Fibroblast of lung (primary cell): ENCODE results near the gene BCL7C. TPM values are rescaled to one million over a fixed set of nuclear protein-coding genes. Genes with fewer than 3 reads are reported as not detected.
A peak's percentile ranks its signal among the peaks of the same experiment; 100 is the strongest.

Experiments used
- DNase-seq, 2 donors: peaks; one replicate each; pipeline versions ENCODE4 v3.0.0 to v3.0.0-alpha.2; 2010; ENCODE audit warnings: low read depth in 2 of 2
- H2AFZ ChIP-seq: 2 replicates; pipeline ENCODE4 v1.5.1; 2012; ENCODE audit warnings: low read length, control low read depth, inconsistent platforms
- H3K27ac ChIP-seq: 2 replicates; pipeline ENCODE4 v1.5.1; 2011; ENCODE audit warnings: low read length, control low read depth; ENCODE audit not compliant: insufficient read depth
- H3K27me3 ChIP-seq: 2 replicates; pipeline ENCODE4 v1.5.1; 2011; ENCODE audit warnings: mild to moderate bottlenecking, low read length; ENCODE audit not compliant: control insufficient read depth, insufficient read depth
- H3K36me3 ChIP-seq: 2 replicates; pipeline ENCODE4 v1.5.1; 2011; ENCODE audit warnings: low read length; ENCODE audit not compliant: control insufficient read depth, insufficient read depth
- H3K4me1 ChIP-seq: 2 replicates; pipeline ENCODE4 v1.5.1; 2011; ENCODE audit warnings: low read length; ENCODE audit not compliant: control insufficient read depth, insufficient read depth; ENCODE audit errors: extremely low read depth
- H3K4me2 ChIP-seq: 2 replicates; pipeline ENCODE4 v1.5.1; 2011; ENCODE audit warnings: low read length, control low read depth; ENCODE audit not compliant: insufficient read depth; ENCODE audit errors: extremely low read depth
- H3K4me3 ChIP-seq, 4 experiments: fragments of 200-600 bp in 1 of 4; sonication (generic) in 1 of 4; replicated peaks in 1 of 4; 2 replicates each; pipeline ENCODE4 v1.5.1; 2011 to 2016; ENCODE audit warnings: low read length in 4 of 4, low read depth in 3 of 4, mild to moderate bottlenecking in 3 of 4, control low read depth in 2 of 4, inconsistent platforms in 1 of 4, mixed read lengths in 1 of 4; ENCODE audit not compliant: insufficient read depth in 1 of 4; ENCODE audit errors: control extremely low read depth in 1 of 4
- H3K79me2 ChIP-seq: 2 replicates; pipeline ENCODE4 v1.5.1; 2012; ENCODE audit warnings: mild to moderate bottlenecking, low read length, inconsistent platforms; ENCODE audit not compliant: control insufficient read depth, insufficient read depth
- H3K9ac ChIP-seq: 2 replicates; pipeline ENCODE4 v1.5.1; 2011; ENCODE audit warnings: mild to moderate bottlenecking, low read length, control low read depth; ENCODE audit not compliant: insufficient read depth
- H3K9me3 ChIP-seq: 2 replicates; pipeline ENCODE4 v1.5.1; 2012; ENCODE audit warnings: low read depth, low read length; ENCODE audit not compliant: control insufficient read depth, insufficient read depth
- H4K20me1 ChIP-seq: 2 replicates; pipeline ENCODE4 v1.5.1; 2011; ENCODE audit warnings: low read length; ENCODE audit not compliant: control insufficient read depth, insufficient read depth; ENCODE audit errors: extremely low read depth
- CTCF ChIP-seq, 2 donors: IDR thresholded peaks in 1 of 2; conservative IDR thresholded peaks in 1 of 2; 1 replicate in 1 of 2; 2 replicates in 1 of 2; pipeline ENCODE4 v1.5.1; 2011 to 2012; ENCODE audit warnings: low read length in 2 of 2, control low read depth in 1 of 2, inconsistent platforms in 1 of 2, low read depth in 1 of 2, mild to moderate bottlenecking in 1 of 2
- EZH2 ChIP-seq: IDR thresholded peaks from 2 replicates; pipeline ENCODE4 v1.5.1; 2012; ENCODE audit warnings: low read length, control low read depth, mild to moderate bottlenecking; ENCODE audit errors: missing control alignments
- polyA plus RNA-seq, 2 donors: library from polyadenylated mRNA; depleted of rRNA in 1 of 2; stranded (reverse) in 1 of 2; unstranded in 1 of 2; fragments of >200 nt; gene quantifications; 2 replicates each; pipeline ENCODE4 v1.2.1, GENCODE V29; 2011 to 2012; ENCODE audit warnings: missing spikeins in 1 of 2
- total RNA-seq: library from RNA; depleted of rRNA; stranded (reverse); fragments of >200 nt; gene quantifications from 2 replicates; pipeline ENCODE4 v1.2.1, GENCODE V29; 2014

BCL7C gene
- total and polyA plus RNA-seq, 2 donors (not counting 1 experiment from before 2014, with no cell fraction given) = 25.6 to 28.2 TPM

- no peaks in the 10 kb centered on the region for H3K79me2 ChIP-seq
- H3K27ac ChIP-seq = no peak overlapping the region
- no peaks in the 10 kb centered on the region for H4K20me1 ChIP-seq
- DNase-seq = no peak
- no peaks in the 10 kb centered on the region for H3K4me1 ChIP-seq
- H3K27me3 ChIP-seq = no peaks in the 10 kb centered on the region
- TF ChIP-seq CTCF (conservative IDR thresholded peaks at IDR 0.05 in 1 of 2, IDR thresholded peaks at IDR 0.05 in 1 of 2; ENCODE audit: low read depth in 1 of 2, low read length in 2 of 2) = no peak
- no peak for TF ChIP-seq EZH2
- H3K4me2 ChIP-seq = no peak overlapping the region
- no peak overlapping the region for H3K9ac ChIP-seq
- H2AFZ ChIP-seq = no peak overlapping the region
- H3K4me3 ChIP-seq = peak overlapping the region in 1 of 4 experiments; percentile 69
- H3K36me3 ChIP-seq = peaks cover 8% of the 10 kb centered on the region
- no peaks in the 10 kb centered on the region for H3K9me3 ChIP-seq
Observed at GRCh38 chr16:30925632-30925987, 31.7 kb upstream of the BCL7C start.

DNA sequence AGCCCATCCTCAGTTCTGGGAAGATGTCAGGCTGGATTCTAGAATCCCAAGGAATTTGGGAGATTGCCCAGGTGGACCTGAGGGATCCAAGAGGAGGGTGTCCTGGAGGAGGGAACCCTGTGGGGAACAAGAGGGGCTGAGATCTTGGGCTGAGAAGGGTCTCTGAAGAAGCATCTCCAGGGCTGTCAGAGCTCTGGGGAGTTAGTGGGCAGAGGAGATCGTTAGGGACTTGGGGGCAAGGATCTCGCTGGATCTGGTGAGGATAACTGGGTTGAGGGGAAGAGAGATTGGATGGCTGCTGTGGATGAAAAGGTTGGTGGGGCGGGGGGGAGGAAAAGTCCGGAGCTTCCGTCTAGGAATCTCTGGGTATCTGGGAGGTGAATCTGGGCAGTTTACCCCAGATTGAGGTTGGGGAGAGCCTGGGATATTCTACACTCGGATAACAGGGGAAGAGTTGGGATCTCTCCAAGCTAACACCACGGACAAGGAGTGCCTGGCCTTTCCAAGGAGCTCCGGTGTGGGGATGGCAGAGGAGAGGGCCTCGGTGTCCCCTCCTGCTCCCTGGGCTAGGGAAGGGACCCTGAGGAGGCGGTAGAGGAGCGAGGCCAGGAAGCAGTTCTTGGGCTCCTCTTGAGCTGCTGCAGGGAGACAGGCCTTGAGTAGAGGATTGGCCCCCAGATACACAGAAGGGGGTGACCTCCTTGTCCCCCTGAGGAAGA lies 31.2 kb upstream of the BCL7C start:
- no peak for TF ChIP-seq EZH2
- TF ChIP-seq CTCF (conservative IDR thresholded peaks at IDR 0.05 in 1 of 2, IDR thresholded peaks at IDR 0.05 in 1 of 2; ENCODE audit: low read depth in 1 of 2, low read length in 2 of 2) = no peak
- no peaks in the 10 kb centered on the region for H3K27me3 ChIP-seq
- peak overlapping the region; percentile 96 for H3K4me2 ChIP-seq
- no peak overlapping the region for H3K9ac ChIP-seq
- no peak overlapping the region for H2AFZ ChIP-seq
- H3K27ac ChIP-seq = no peak overlapping the region
- no peaks in the 10 kb centered on the region for H4K20me1 ChIP-seq
- H3K9me3 ChIP-seq = no peaks in the 10 kb centered on the region
- no peaks in the 10 kb centered on the region for H3K4me1 ChIP-seq
- no peak for DNase-seq
- H3K79me2 ChIP-seq = no peaks in the 10 kb centered on the region
- peaks cover 4% of the 10 kb centered on the region for H3K36me3 ChIP-seq
- peak overlapping the region; percentile 61 to 69 (median 62) for H3K4me3 ChIP-seq

- H3K27me3 ChIP-seq = no peaks in the 10 kb centered on the region
- H3K9me3 ChIP-seq = no peaks in the 10 kb centered on the region
- H3K27ac ChIP-seq = no peak overlapping the region
- no peaks in the 10 kb centered on the region for H3K4me1 ChIP-seq
- peaks cover 3% of the 10 kb centered on the region for H3K36me3 ChIP-seq
- H3K4me3 ChIP-seq = peak overlapping the region; percentile 61 to 69 (median 62)
- peak overlapping the region; percentile 50 for H3K9ac ChIP-seq
- no peaks in the 10 kb centered on the region for H3K79me2 ChIP-seq
- no peak for DNase-seq
- H4K20me1 ChIP-seq = no peaks in the 10 kb centered on the region
- no peak overlapping the region for H2AFZ ChIP-seq
- H3K4me2 ChIP-seq = peak overlapping the region; percentile 96
- TF ChIP-seq EZH2 (no peak), CTCF (conservative IDR thresholded peaks at IDR 0.05 in 1 of 2, IDR thresholded peaks at IDR 0.05 in 1 of 2; ENCODE audit: low read depth in 1 of 2, low read length in 2 of 2) (no peak)
Observed at GRCh38 chr16:30924076-30924912, 30.4 kb upstream of the BCL7C start.
